Measurements from ENCODE around the gene MOB2.

MOB2 gene

DNA sequence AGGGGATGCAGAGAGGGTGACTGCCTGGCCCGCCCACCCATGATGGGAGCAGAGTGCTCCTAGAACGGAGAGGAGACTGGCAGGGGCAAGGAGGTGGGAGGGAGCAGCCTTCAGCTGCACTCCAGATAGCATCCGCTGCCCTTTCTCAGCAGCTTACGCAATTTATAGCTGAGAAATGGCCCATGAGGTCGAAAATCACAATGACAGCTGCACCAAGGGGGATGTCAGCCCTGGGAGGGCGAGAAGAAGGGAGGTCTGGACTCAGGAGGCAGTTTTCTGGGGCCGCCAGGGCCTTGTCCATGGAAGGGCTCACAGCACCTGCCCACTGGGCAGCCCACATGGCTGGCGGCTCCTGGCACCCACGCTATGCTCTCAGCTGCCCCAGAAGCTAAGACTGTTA, 17.6 kb upstream of the MOB2 start:
- H3K4me3 ChIP-seq (replicated peaks in 1 of 2; ENCODE audit: low read depth in 2 of 2, low read length in 2 of 2) = no peak overlapping the region
- TF ChIP-seq, protein P1, sequence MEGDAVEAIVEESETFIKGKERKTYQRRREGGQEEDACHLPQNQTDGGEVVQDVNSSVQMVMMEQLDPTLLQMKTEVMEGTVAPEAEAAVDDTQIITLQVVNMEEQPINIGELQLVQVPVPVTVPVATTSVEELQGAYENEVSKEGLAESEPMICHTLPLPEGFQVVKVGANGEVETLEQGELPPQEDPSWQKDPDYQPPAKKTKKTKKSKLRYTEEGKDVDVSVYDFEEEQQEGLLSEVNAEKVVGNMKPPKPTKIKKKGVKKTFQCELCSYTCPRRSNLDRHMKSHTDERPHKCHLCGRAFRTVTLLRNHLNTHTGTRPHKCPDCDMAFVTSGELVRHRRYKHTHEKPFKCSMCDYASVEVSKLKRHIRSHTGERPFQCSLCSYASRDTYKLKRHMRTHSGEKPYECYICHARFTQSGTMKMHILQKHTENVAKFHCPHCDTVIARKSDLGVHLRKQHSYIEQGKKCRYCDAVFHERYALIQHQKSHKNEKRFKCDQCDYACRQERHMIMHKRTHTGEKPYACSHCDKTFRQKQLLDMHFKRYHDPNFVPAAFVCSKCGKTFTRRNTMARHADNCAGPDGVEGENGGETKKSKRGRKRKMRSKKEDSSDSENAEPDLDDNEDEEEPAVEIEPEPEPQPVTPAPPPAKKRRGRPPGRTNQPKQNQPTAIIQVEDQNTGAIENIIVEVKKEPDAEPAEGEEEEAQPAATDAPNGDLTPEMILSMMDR (IDR thresholded peaks at IDR 0.05; ENCODE audit: low read depth, low read length) = no peak
- no peak for DNase-seq (ENCODE audit: low read depth in 2 of 2)

DNA sequence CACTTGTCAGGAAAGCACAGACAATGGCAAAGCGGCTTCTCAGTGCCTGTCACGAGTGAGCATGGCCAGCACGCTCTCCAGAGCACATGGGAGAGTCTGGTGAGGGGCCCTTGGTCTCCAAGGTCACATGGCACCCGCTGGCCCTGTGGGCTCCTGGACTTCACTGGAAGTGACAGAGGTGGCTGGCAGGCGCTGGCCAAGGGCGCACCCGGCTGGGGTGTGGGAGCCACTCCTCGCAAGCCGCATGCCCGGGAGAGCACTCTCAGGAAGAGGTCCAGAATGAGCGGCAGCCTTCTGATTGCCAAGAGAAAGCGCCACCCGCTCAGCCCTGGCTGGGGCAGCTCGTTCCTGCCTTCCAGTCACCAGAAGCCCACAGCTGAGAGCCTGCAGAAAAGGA, 17.1 kb upstream of the MOB2 start:
- no peak overlapping the region for H3K4me3 ChIP-seq (replicated peaks in 1 of 2; ENCODE audit: low read depth in 2 of 2, low read length in 2 of 2)
- TF ChIP-seq, protein P1 (IDR thresholded peaks at IDR 0.05; ENCODE audit: low read depth, low read length) = no peak
- DNase-seq (ENCODE audit: low read depth in 2 of 2) = no peak

DNA sequence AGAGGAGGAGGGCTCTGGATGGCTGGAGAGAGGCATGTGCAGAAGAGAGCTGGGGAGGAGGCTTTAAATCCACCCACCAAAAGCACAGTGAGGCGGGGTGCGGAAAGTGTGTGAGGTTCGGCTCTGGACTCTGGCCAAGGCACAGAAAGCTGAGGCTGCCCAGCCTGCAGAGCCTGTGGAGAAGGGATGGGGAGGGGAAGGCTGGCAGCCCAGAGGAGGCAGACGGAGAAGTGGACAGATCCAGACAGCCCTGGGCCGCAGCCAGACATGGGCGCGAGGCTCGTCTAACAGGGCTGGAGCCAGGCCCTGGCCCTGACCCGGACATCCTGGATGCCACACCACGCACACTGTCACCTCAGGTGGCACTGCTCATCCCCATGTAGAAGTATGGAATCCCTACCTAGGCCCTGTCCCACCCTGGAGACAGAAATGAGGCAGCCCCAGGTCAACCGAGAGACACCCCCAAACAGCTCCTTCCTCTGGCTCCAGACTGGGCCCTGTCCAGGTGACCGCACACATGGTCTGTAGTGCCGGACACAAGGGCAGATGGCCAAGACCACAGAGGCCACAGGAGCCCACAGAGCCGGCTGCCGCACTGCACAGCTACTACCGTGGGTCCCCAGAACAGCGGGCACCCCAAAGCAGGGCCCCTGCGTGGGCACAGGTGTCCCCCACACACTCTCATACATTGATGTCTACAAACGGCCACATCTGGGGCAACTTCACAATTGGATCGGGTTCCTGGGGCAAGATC, 16.6 kb upstream of the MOB2 start:
- H3K4me3 ChIP-seq (replicated peaks in 1 of 2; ENCODE audit: low read depth in 2 of 2, low read length in 2 of 2) = no peak overlapping the region

DNA sequence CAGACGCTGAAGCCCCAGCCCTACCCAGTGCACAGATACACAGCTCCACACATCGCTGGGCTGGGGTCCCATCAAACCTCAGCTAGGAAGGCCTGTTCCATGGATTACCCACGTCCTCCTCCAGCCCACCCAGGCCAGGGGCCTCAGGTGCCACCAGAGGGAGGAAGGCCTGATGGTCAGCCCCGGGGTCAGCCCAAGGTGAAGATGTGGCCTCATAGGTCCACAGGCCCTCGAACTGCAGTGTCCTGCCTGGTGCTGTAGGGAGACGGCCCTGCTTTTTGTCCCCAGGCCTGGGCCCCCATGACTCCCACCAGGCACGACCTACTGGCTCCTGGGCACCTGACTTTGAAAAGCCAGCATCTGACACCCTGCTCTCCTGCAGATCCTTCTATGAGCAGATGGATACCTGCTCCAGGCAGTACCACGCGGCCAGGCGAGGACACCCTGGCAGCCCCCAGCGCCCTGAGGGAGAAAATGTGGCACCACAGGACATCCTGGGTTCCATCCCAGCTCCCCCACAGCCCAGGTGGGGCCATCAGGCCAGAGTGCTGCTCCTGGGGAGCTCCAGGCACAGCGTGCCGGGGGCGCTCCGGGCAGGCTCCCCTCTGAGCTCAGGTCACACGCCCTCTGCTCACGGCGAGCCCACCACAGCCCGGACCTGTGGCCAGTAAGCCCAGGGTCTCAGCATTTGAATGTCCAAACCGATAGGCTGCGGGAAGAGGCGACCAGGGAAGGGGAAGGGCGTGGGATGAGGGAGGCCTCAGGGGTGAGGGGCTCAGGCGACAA, 15.8 kb upstream of the MOB2 start:
- DNase-seq (ENCODE audit: low read depth in 2 of 2) = no peak
- TF ChIP-seq, protein P1 (IDR thresholded peaks at IDR 0.05; ENCODE audit: low read depth, low read length) = no peak
- no peak overlapping the region for H3K4me3 ChIP-seq (replicated peaks in 1 of 2; ENCODE audit: low read depth in 2 of 2, low read length in 2 of 2)

More for the DNA sequence above, 16.6 kb upstream of the MOB2 start:
- peak in 1 of 2 donors; percentile 43 for DNase-seq (ENCODE audit: low read depth in 2 of 2)
- TF ChIP-seq, protein P1 (IDR thresholded peaks at IDR 0.05; ENCODE audit: low read depth, low read length) = no peak

DNA sequence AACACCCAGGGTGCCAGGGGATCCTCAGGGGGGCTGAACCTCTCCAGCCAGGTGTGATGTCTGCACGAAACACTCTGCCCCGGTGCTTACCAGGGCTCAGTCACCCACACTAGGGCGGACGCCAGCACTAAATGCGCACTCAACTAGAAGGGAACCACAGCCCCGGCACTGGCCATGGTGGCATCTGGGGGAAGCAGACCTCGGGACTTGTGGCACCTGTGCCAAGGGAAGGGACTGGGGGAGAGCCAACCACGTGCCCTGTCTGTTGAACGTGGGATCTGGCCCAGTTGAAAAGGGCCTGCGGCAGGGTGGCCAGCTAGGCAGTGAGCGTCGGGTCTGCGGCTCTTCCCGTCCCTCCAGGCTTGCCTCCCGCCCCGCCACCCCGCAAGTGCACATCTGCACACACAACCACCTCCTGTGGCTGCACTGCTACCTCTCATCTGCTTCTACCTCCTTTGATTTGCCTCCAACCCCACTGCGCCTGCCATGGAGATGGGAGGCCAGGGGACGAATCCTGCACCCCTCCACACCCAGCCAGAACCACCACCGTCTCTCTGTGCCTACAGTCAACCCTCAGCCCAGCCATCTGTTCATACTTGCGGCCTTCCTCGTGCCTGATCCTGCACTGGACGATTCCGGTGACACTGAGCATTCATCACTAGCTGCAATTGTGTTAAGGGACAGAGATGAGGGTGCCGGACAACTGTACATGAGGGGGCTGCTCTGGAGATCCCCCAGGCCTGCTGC, 15.0 kb upstream of the MOB2 start:
- DNase-seq (ENCODE audit: low read depth in 2 of 2) = no peak
- no peak overlapping the region for H3K4me3 ChIP-seq (replicated peaks in 1 of 2; ENCODE audit: low read depth in 2 of 2, low read length in 2 of 2)
- TF ChIP-seq, protein P1 (IDR thresholded peaks at IDR 0.05; ENCODE audit: low read depth, low read length) = no peak

DNA sequence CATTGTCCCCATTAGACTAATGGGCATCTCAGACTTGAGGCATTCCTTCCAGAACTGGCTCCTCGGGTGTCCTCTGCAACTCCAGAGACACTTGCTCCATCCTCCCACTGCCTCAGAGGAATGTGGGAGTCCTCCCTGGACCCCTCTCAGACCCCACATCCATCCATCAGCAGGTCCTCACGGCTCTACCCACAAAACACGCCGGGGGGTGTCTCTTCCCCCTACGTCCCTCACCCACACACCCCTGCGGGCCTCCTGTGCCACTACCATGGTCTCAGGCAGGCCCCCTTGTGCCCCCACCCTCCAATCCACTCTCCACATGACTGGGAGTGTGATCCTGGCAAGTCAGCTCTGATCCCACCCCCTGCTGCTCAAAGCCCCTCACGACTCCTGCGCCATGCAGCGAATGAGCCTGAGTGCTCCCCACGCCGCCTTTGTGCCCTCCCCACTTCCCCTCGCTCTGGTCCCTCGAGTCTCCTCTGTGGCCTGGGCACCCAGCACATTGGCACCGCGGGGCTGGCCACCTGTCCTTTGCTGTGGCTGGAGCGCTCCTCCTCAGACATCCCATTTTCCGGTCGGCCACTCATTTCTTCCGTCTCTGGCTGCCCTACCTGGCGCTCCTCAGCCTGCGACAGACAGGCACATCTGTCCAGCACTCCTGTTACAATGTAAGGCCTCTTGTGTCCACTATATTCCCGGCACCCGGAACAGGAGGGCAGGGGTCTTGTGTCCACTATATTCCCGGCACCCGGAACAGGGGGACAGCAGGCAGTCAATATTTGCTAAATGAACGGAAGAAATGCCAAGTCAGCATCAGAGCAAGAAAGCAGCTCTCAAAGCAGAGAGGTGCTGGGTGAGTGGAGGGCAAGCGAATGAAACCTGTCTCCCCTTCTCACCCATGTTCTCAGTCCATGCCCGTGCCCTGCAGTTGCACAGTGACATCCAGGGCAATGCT, 14.2 kb upstream of the MOB2 start:
- TF ChIP-seq, protein P1 (IDR thresholded peaks at IDR 0.05; ENCODE audit: low read depth, low read length) = no peak
- H3K4me3 ChIP-seq (replicated peaks in 1 of 2; ENCODE audit: low read depth in 2 of 2, low read length in 2 of 2) = no peak overlapping the region
- no peak for DNase-seq (ENCODE audit: low read depth in 2 of 2)

Data from cardiac fibroblast (primary cell).